ENCODE measurements around the gene CD7.

GRCh38 chr17:82316651-82317393 is 586 bp downstream of the CD7 start:
- TF ChIP-seq MAX (IDR thresholded peaks at IDR 0.05) = no peak
- TF ChIP-seq USF1 (IDR thresholded peaks at IDR 0.05) = no peak
- no peak for TF ChIP-seq TAF1 (IDR thresholded peaks at IDR 0.05; ENCODE audit: low read depth)
- TF ChIP-seq EGR1 (IDR thresholded peaks at IDR 0.05) = no peak
- TF ChIP-seq EP300 (IDR thresholded peaks at IDR 0.05; ENCODE audit: borderline replicate concordance) = no peak
- TF ChIP-seq CEBPB (IDR thresholded peaks at IDR 0.05) = no peak
- TF ChIP-seq TCF12 (IDR thresholded peaks at IDR 0.05; ENCODE audit: low read depth) = no peak
- no peak for TF ChIP-seq TEAD4 (IDR thresholded peaks at IDR 0.05)
- TF ChIP-seq REST (IDR thresholded peaks at IDR 0.05; ENCODE audit: low read depth) = no peak

Measured in Ishikawa (cell line).